Keratinocyte (primary cell): Measurements from ENCODE around the gene TAB3. TPM values are rescaled to one million over a fixed set of nuclear protein-coding genes. Genes with fewer than 3 reads are reported as not detected.

Experiments
- DNase-seq: peaks from one replicate; pipeline ENCODE4 v3.0.0-alpha.2; 2011; ENCODE audit warnings: low read depth, missing footprints, low spot score
- FAIRE-seq: peaks from 2 replicates; lab custom pipeline; 2011; peaks lifted over from hg19 to GRCh38; lab: Jason Lieb, UNC
- H2AFZ ChIP-seq: 2 replicates; pipeline ENCODE4 v1.6.0; 2012; ENCODE audit warnings: low read length, control low read depth, inconsistent platforms; ENCODE audit not compliant: control insufficient read depth
- H3K27ac ChIP-seq: 2 replicates; pipeline ENCODE4 v1.5.1; 2011; ENCODE audit warnings: low read length; ENCODE audit not compliant: control insufficient read depth, insufficient read depth
- H3K27me3 ChIP-seq: 3 replicates; pipeline ENCODE4 v1.6.0; 2011; ENCODE audit warnings: low read length; ENCODE audit not compliant: control insufficient read depth, insufficient read depth; ENCODE audit errors: extremely low read depth
- H3K36me3 ChIP-seq, 2 experiments: 2 replicates in 1 of 2; 3 replicates in 1 of 2; pipeline ENCODE4 v1.5.1; 2011; ENCODE audit warnings: low read length in 2 of 2, mild to moderate bottlenecking in 1 of 2; ENCODE audit not compliant: control insufficient read depth in 2 of 2, insufficient read depth in 2 of 2; ENCODE audit errors: extremely low read depth in 1 of 2
- H3K4me1 ChIP-seq: 3 replicates; pipeline ENCODE4 v1.5.1; 2011; ENCODE audit warnings: low read length; ENCODE audit not compliant: control insufficient read depth, insufficient read depth; ENCODE audit errors: extremely low read depth
- H3K4me2 ChIP-seq: 3 replicates; pipeline ENCODE4 v1.6.0; 2011; ENCODE audit warnings: low read depth, low read length; ENCODE audit not compliant: control insufficient read depth, insufficient read depth; ENCODE audit errors: extremely low read depth
- H3K4me3 ChIP-seq, 3 experiments: fragments of 200-600 bp in 1 of 3; sonication (generic) in 1 of 3; 2 replicates in 2 of 3; 3 replicates in 1 of 3; pipeline ENCODE4 v1.5.1; 2011 to 2016; ENCODE audit warnings: low read length in 3 of 3, mild to moderate bottlenecking in 3 of 3, control low read depth in 2 of 3, inconsistent platforms in 1 of 3, low read depth in 1 of 3, mixed read lengths in 1 of 3, mixed run types in 1 of 3, moderate library complexity in 1 of 3; ENCODE audit not compliant: control insufficient read depth in 2 of 3, insufficient read depth in 2 of 3; ENCODE audit errors: extremely low read depth in 1 of 3
- H3K79me2 ChIP-seq: 2 replicates; pipeline ENCODE4 v1.6.0; 2012; ENCODE audit warnings: low read length; ENCODE audit not compliant: control insufficient read depth, insufficient read depth
- H3K9ac ChIP-seq: 3 replicates; pipeline ENCODE4 v1.6.0; 2011; ENCODE audit warnings: low read length; ENCODE audit not compliant: control insufficient read depth, insufficient read depth; ENCODE audit errors: extremely low read depth
- H3K9me1 ChIP-seq: 3 replicates; pipeline ENCODE4 v1.6.0; 2011; ENCODE audit warnings: low read length; ENCODE audit not compliant: control insufficient read depth, insufficient read depth; ENCODE audit errors: extremely low read depth
- H3K9me3 ChIP-seq: 2 replicates; pipeline ENCODE4 v1.5.1; 2012; ENCODE audit warnings: low read depth, low read length; ENCODE audit not compliant: control insufficient read depth
- H4K20me1 ChIP-seq: 3 replicates; pipeline ENCODE4 v1.6.0; 2011; ENCODE audit warnings: low read length; ENCODE audit not compliant: control insufficient read depth, insufficient read depth; ENCODE audit errors: extremely low read depth
- EZH2 ChIP-seq: IDR thresholded peaks from one replicate; pipeline ENCODE4 v1.6.1; 2012; ENCODE audit warnings: inconsistent platforms, mild to moderate bottlenecking, low read length, moderate library complexity
- dilution Hi-C: fragments of 300-500 bp; cut with MboI; formaldehyde crosslinking; loops from one replicate; pipeline ENCODE4 v1.7.0; 2020; ENCODE audit warnings: low sequenced_read_pairs; ENCODE audit not compliant: extremely low pct_ligation_motif_present
- polyA plus RNA-seq, 5 experiments: library from polyadenylated mRNA; depleted of rRNA in 3 of 5; stranded (reverse) in 3 of 5; stranded (forward) in 1 of 5; unstranded in 1 of 5; fragments of >200 nt; gene quantifications; 1 replicate in 1 of 5; 2 replicates in 3 of 5; 3 replicates in 1 of 5; pipeline versions ENCODE4 v1.2.1 to v1.2.3, GENCODE V29; 2011 to 2012; ENCODE audit warnings: missing spikeins in 2 of 5, low read depth in 1 of 5, low replicate concordance in 1 of 5
- TF ChIP-seq, protein P1 (sequence below), 3 experiments: IDR thresholded peaks in 1 of 3; conservative IDR thresholded peaks in 1 of 3; optimal IDR thresholded peaks in 1 of 3; 2 replicates in 2 of 3; 3 replicates in 1 of 3; pipeline versions ENCODE3 to v1.5.1; 2011; ENCODE audit warnings: low read length in 3 of 3, mild to moderate bottlenecking in 3 of 3, moderate library complexity in 2 of 3, control low read depth in 1 of 3, inconsistent platforms in 1 of 3; ENCODE audit not compliant: insufficient read depth in 2 of 3; ENCODE audit errors: extremely low read depth in 1 of 3

Gene TAB3
- polyA plus RNA-seq, 1 donor (not counting 4 experiments of a cell fraction or from before 2014, with no cell fraction given): 25.5 TPM

GRCh38 chrX:30822068-30822681 is 66.9 kb downstream of the TAB3 start:
- no peaks in the 10 kb centered on the region for H3K36me3 ChIP-seq
- no peak overlapping the region for H3K4me2 ChIP-seq
- H3K9me1 ChIP-seq: no peaks in the 10 kb centered on the region
- H3K9ac ChIP-seq: no peak overlapping the region
- no peak overlapping the region for H3K4me3 ChIP-seq
- no peaks in the 10 kb centered on the region for H3K4me1 ChIP-seq
- H3K9me3 ChIP-seq: no peaks in the 10 kb centered on the region
- H3K27me3 ChIP-seq: no peaks in the 10 kb centered on the region
- no peak overlapping the region for H3K27ac ChIP-seq
- H3K79me2 ChIP-seq: no peaks in the 10 kb centered on the region
- FAIRE-seq (peak; percentile 44), DNase-seq (no peak)
- no peak overlapping the region for H2AFZ ChIP-seq
- TF ChIP-seq, protein P1, sequence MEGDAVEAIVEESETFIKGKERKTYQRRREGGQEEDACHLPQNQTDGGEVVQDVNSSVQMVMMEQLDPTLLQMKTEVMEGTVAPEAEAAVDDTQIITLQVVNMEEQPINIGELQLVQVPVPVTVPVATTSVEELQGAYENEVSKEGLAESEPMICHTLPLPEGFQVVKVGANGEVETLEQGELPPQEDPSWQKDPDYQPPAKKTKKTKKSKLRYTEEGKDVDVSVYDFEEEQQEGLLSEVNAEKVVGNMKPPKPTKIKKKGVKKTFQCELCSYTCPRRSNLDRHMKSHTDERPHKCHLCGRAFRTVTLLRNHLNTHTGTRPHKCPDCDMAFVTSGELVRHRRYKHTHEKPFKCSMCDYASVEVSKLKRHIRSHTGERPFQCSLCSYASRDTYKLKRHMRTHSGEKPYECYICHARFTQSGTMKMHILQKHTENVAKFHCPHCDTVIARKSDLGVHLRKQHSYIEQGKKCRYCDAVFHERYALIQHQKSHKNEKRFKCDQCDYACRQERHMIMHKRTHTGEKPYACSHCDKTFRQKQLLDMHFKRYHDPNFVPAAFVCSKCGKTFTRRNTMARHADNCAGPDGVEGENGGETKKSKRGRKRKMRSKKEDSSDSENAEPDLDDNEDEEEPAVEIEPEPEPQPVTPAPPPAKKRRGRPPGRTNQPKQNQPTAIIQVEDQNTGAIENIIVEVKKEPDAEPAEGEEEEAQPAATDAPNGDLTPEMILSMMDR (optimal IDR thresholded peaks at IDR 0.05 in 1 of 3, IDR thresholded peaks at IDR 0.05 in 1 of 3, conservative IDR thresholded peaks at IDR 0.05 in 1 of 3; ENCODE audit: extremely low read depth in 1 of 3, insufficient read depth in 2 of 3, low read length in 3 of 3): peak in 1 of 3 experiments; percentile 11
- no peak for TF ChIP-seq EZH2
- dilution Hi-C loops: no loop called here
- no peaks in the 10 kb centered on the region for H4K20me1 ChIP-seq

DNA sequence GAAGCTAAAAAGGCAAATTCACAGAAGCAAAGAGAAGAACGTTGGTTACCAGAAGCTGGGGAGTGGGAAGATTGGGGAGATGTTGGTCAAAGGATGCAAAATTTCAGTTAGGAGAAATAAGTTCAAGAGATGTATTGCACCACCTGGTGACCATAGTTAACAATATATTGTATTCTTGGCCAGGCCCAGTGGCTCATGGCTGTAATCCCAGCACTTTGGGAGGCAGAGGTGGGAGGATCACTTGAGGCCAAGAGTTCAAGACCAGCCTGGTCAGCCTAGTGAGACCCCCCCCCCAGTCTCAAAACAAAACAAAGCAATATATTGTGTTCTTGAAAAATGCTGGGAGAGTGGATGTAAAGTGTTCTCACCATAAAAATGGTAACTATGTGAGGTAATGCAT is 67.9 kb downstream of the TAB3 start:
- DNase-seq (no peak), FAIRE-seq (no peak)
- H3K79me2 ChIP-seq: no peaks in the 10 kb centered on the region
- H3K9me1 ChIP-seq: no peaks in the 10 kb centered on the region
- no peak overlapping the region for H3K4me2 ChIP-seq
- H3K27me3 ChIP-seq: no peaks in the 10 kb centered on the region
- no peaks in the 10 kb centered on the region for H4K20me1 ChIP-seq
- dilution Hi-C loops: no loop called here
- H3K9me3 ChIP-seq: no peaks in the 10 kb centered on the region
- H3K4me3 ChIP-seq: no peak overlapping the region
- TF ChIP-seq, protein P1 (optimal IDR thresholded peaks at IDR 0.05 in 1 of 3, IDR thresholded peaks at IDR 0.05 in 1 of 3, conservative IDR thresholded peaks at IDR 0.05 in 1 of 3; ENCODE audit: extremely low read depth in 1 of 3, insufficient read depth in 2 of 3, low read length in 3 of 3): no peak
- TF ChIP-seq EZH2: no peak
- H3K9ac ChIP-seq: no peak overlapping the region
- H2AFZ ChIP-seq: no peak overlapping the region
- H3K4me1 ChIP-seq: no peaks in the 10 kb centered on the region
- no peaks in the 10 kb centered on the region for H3K36me3 ChIP-seq
- H3K27ac ChIP-seq: no peak overlapping the region
